HEK293 (cell line): ENCODE results near the gene ATP5MC3.

Source experiments
- BCL11A ChIP-seq: fragments of 450-650 bp; formaldehyde crosslinking; IDR thresholded peaks from 2 replicates; pipeline ENCODE4 v1.5.1; 2016; ENCODE audit warnings: low read depth, missing biosample characterization, missing genetic modification characterization
- HOXA7 ChIP-seq: sonication (generic); formaldehyde crosslinking; IDR thresholded peaks from 2 replicates; pipeline ENCODE4 v1.8.1; 2022; ENCODE audit warnings: missing genetic modification reagents, borderline replicate concordance
- KLF16 ChIP-seq: fragments of 450-650 bp; formaldehyde crosslinking; IDR thresholded peaks from 2 replicates; pipeline ENCODE4 v1.5.1; 2017; ENCODE audit warnings: missing biosample characterization, missing genetic modification characterization
- MZF1 ChIP-seq: fragments of 450-650 bp; formaldehyde crosslinking; IDR thresholded peaks from 2 replicates; pipeline ENCODE4 v1.5.1; 2017; ENCODE audit warnings: missing biosample characterization, missing genetic modification characterization, borderline replicate concordance
- ZNF114 ChIP-seq: fragments of 450-650 bp; formaldehyde crosslinking; IDR thresholded peaks from 2 replicates; pipeline ENCODE4 v1.5.0; 2017; ENCODE audit warnings: missing biosample characterization, missing genetic modification characterization
- ZNF133 ChIP-seq: fragments of 450-650 bp; formaldehyde crosslinking; IDR thresholded peaks from 2 replicates; pipeline ENCODE4 v1.5.1; 2016; ENCODE audit warnings: missing biosample characterization, missing genetic modification characterization
- ZNF335 ChIP-seq: fragments of 450-650 bp; formaldehyde crosslinking; conservative IDR thresholded peaks from 2 replicates; pipeline ENCODE4 v1.5.1; 2016; ENCODE audit warnings: missing biosample characterization, missing genetic modification characterization
- TF ChIP-seq, protein P1 (sequence below): fragments of 450-650 bp; formaldehyde crosslinking; IDR thresholded peaks from 2 replicates; pipeline ENCODE4 v1.5.1; 2016; ENCODE audit warnings: missing biosample characterization, missing genetic modification characterization

DNA sequence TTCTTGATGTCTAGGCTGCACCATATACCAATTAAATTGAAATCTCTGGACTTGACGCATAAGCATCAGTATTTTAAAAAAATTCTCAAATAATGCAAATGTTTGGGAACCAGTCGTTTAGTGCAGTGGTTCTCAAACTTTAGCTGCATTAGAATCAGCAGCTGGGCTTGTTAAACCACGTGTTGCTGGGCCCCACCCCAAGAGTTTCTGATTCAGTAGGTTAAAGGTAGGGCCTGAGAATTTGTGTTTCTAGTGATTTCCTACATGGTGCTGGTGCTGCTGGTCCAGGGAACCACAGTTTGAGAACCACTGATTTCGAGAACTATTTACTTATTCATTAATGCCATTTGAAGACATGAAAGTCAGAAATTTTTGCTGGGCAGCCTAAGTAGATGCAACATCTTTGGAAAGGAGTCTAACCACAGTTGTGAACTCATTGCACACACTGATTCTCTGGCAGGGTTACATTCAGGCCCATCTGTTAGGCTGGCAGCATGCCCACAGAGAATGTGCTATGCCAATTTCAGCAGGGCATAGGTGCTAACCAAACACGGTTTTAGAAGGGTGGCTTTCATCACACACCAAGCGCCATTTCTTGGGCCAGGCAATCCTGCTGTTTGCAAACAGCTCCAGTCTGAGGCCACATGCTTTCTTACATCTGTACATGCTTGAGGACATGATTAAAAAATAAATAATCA, 26.4 kb upstream of the ATP5MC3 start:
- TF ChIP-seq HOXA7 (CRISPR knock-in tag) (no peak), MZF1 (tag by site-specific recombination) (no peak), ZNF133 (no peak), ZNF335 (tag by site-specific recombination) (no peak), KLF16 (tag by site-specific recombination) (no peak), ZNF114 (tag by site-specific recombination) (no peak), BCL11A (no peak)
- TF ChIP-seq, protein P1, sequence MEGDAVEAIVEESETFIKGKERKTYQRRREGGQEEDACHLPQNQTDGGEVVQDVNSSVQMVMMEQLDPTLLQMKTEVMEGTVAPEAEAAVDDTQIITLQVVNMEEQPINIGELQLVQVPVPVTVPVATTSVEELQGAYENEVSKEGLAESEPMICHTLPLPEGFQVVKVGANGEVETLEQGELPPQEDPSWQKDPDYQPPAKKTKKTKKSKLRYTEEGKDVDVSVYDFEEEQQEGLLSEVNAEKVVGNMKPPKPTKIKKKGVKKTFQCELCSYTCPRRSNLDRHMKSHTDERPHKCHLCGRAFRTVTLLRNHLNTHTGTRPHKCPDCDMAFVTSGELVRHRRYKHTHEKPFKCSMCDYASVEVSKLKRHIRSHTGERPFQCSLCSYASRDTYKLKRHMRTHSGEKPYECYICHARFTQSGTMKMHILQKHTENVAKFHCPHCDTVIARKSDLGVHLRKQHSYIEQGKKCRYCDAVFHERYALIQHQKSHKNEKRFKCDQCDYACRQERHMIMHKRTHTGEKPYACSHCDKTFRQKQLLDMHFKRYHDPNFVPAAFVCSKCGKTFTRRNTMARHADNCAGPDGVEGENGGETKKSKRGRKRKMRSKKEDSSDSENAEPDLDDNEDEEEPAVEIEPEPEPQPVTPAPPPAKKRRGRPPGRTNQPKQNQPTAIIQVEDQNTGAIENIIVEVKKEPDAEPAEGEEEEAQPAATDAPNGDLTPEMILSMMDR (tag by site-specific recombination), result no peak
